ENCODE results near the gene VRK1. TPM values are rescaled to one million over a fixed set of nuclear protein-coding genes. Genes with fewer than 3 reads are reported as not detected.

Gene VRK1
- total RNA-seq, 1 experiment from 2014 or later: 67.3 TPM

GRCh38 chr14:96790186-96790585, 7.0 kb upstream of the VRK1 start (continued):
- TF ChIP-seq CDX4 (CRISPR knock-in tag; IDR thresholded peaks at IDR 0.05; ENCODE audit: borderline replicate concordance) (no peak), TP53 (CRISPR knock-in tag; IDR thresholded peaks at IDR 0.05) (no peak), NFE2L1 (CRISPR knock-in tag; IDR thresholded peaks at IDR 0.05) (no peak), ZNF263 (CRISPR knock-in tag; IDR thresholded peaks at IDR 0.05; ENCODE audit: low read depth) (no peak), PRRX2 (CRISPR knock-in tag; IDR thresholded peaks at IDR 0.05) (no peak)

- ChIA-PET CTCF (no interaction called here), POLR2A (no interaction called here)
- no peaks in the 10 kb centered on the region for H3K9me3 Mint-ChIP-seq
- no peak overlapping the region for H3K27ac Mint-ChIP-seq
- no peaks in the 10 kb centered on the region for H3K4me1 Mint-ChIP-seq
- H3K27me3 Mint-ChIP-seq (ENCODE audit: low read depth): peaks cover 14% of the 10 kb centered on the region
- H3K36me3 Mint-ChIP-seq: no peaks in the 10 kb centered on the region
- ATAC-seq: no peak
- DNase-seq (ENCODE audit: low spot score): no peak
- TF ChIP-seq ZNF425 (CRISPR knock-in tag; conservative IDR thresholded peaks at IDR 0.05) (no peak), NR3C1 (CRISPR knock-in tag; conservative IDR thresholded peaks at IDR 0.05; ENCODE audit: low read depth) (no peak), USF2 (CRISPR knock-in tag; IDR thresholded peaks at IDR 0.05) (no peak)
- H3K4me3 Mint-ChIP-seq: no peak overlapping the region
These were observed 6.5 kb upstream of the VRK1 start for GRCh38 chr14:96790706-96791105.

- CTCF ChIA-PET: no interaction called here
These were observed 5.2 kb upstream of the VRK1 start for GRCh38 chr14:96792003-96792402.

GRCh38 chr14:96792591-96792990, 4.6 kb upstream of the VRK1 start:
- Mint-ChIP-seq H3K36me3 (no peaks in the 10 kb centered on the region), H3K9me3 (no peaks in the 10 kb centered on the region), H3K27ac (no peak overlapping the region), H3K4me3 (no peak overlapping the region), H3K27me3 (ENCODE audit: low read depth) (peaks cover 14% of the 10 kb centered on the region), H3K4me1 (no peaks in the 10 kb centered on the region; the same call in 1 of the 2 replicates)
- ATAC-seq (no peak), DNase-seq (ENCODE audit: low spot score) (no peak)
- POLR2A ChIA-PET: no interaction called here
- CTCF ChIA-PET: no interaction called here
- no peak for TF ChIP-seq ZNF423 (CRISPR knock-in tag; IDR thresholded peaks at IDR 0.05)
- TF ChIP-seq TCF7 (CRISPR knock-in tag; IDR thresholded peaks at IDR 0.05; ENCODE audit: low read depth): no peak
- TF ChIP-seq NFATC4 (CRISPR knock-in tag; IDR thresholded peaks at IDR 0.05): no peak
- TF ChIP-seq TP53 (CRISPR knock-in tag; IDR thresholded peaks at IDR 0.05): no peak
- TF ChIP-seq ATF2 (CRISPR knock-in tag; IDR thresholded peaks at IDR 0.05; ENCODE audit: borderline replicate concordance, low read depth): no peak
- TF ChIP-seq TEAD1 (CRISPR knock-in tag; IDR thresholded peaks at IDR 0.05): no peak
- TF ChIP-seq TEAD4 (CRISPR knock-in tag; IDR thresholded peaks at IDR 0.05): no peak
- no peak for TF ChIP-seq EMX1 (CRISPR knock-in tag; IDR thresholded peaks at IDR 0.05)
- TF ChIP-seq ZNF425 (CRISPR knock-in tag; conservative IDR thresholded peaks at IDR 0.05): no peak
- TF ChIP-seq ESRRA (CRISPR knock-in tag; IDR thresholded peaks at IDR 0.05; ENCODE audit: borderline replicate concordance): no peak

More at GRCh38 chr14:96792003-96792402, 5.2 kb upstream of the VRK1 start:
- H3K9me3 Mint-ChIP-seq: no peaks in the 10 kb centered on the region
- no peak overlapping the region for H3K27ac Mint-ChIP-seq
- H3K4me1 Mint-ChIP-seq: no peaks in the 10 kb centered on the region; the same call in 1 of the 2 replicates
- no peak overlapping the region for H3K4me3 Mint-ChIP-seq
- ATAC-seq (no peak), DNase-seq (ENCODE audit: low spot score) (no peak)
- POLR2A ChIA-PET: no interaction called here
- H3K36me3 Mint-ChIP-seq: no peaks in the 10 kb centered on the region
- peaks cover 14% of the 10 kb centered on the region for H3K27me3 Mint-ChIP-seq (ENCODE audit: low read depth)
- TF ChIP-seq E2F1 (CRISPR knock-in tag; IDR thresholded peaks at IDR 0.05) (no peak), USF1 (CRISPR knock-in tag; IDR thresholded peaks at IDR 0.05) (no peak)

Measured in WTC11 (cell line).